Islet precursor cell (in vitro differentiated cells): ENCODE results near the gene PTPRD.

Experiments
- DNase-seq: peaks from one replicate; pipeline ENCODE4 v3.0.0-alpha.2; 2018

PTPRD gene

GRCh38 chr9:9231946-9232345 lies 1380.9 kb downstream of the PTPRD start:
- no peak for DNase-seq

- DNase-seq = no peak
Observed at GRCh38 chr9:9229269-9229668, 1383.5 kb downstream of the PTPRD start.

- no peak for DNase-seq
Observed at GRCh38 chr9:9223175-9223574, 1389.6 kb downstream of the PTPRD start.

GRCh38 chr9:9222730-9223129 lies 1390.1 kb downstream of the PTPRD start:
- no peak for DNase-seq

- no peak for DNase-seq
Observed at GRCh38 chr9:9216934-9217333, 1395.9 kb downstream of the PTPRD start.

- DNase-seq = no peak
Observed at GRCh38 chr9:9215050-9215449, 1397.8 kb downstream of the PTPRD start.

- DNase-seq = no peak
Observed at GRCh38 chr9:9214066-9214465, 1398.7 kb downstream of the PTPRD start.

GRCh38 chr9:9212963-9213362 lies 1399.8 kb downstream of the PTPRD start:
- no peak for DNase-seq

- no peak for DNase-seq
Observed at GRCh38 chr9:9202276-9202675, 1410.5 kb downstream of the PTPRD start.

GRCh38 chr9:9186086-9186485 lies 1426.7 kb downstream of the PTPRD start:
- DNase-seq = no peak

- DNase-seq = no peak
Observed at GRCh38 chr9:9182431-9182830, 1430.4 kb downstream of the PTPRD start.

- no peak for DNase-seq
Observed at GRCh38 chr9:9177081-9177480, 1435.7 kb downstream of the PTPRD start.

GRCh38 chr9:9174358-9174757 lies 1438.4 kb downstream of the PTPRD start:
- no peak for DNase-seq

- DNase-seq = no peak
Observed at GRCh38 chr9:9173264-9173663, 1439.5 kb downstream of the PTPRD start.

- no peak for DNase-seq
Observed at GRCh38 chr9:9170439-9171134, 1442.2 kb downstream of the PTPRD start.

GRCh38 chr9:9142001-9142400 lies 1470.8 kb downstream of the PTPRD start:
- no peak for DNase-seq

GRCh38 chr9:9133526-9133925 lies 1479.3 kb downstream of the PTPRD start:
- no peak for DNase-seq

GRCh38 chr9:9124616-9125015 lies 1488.2 kb downstream of the PTPRD start:
- no peak for DNase-seq

- no peak for DNase-seq
Observed at GRCh38 chr9:9122230-9122875, 1490.4 kb downstream of the PTPRD start.

- DNase-seq = no peak
Observed at GRCh38 chr9:9117866-9118265, 1494.9 kb downstream of the PTPRD start.

GRCh38 chr9:9112001-9112720 lies 1500.6 kb downstream of the PTPRD start:
- DNase-seq = peak; percentile 68

GRCh38 chr9:9108641-9109040 lies 1504.2 kb downstream of the PTPRD start:
- DNase-seq = peak; percentile 95

GRCh38 chr9:9102295-9102694 lies 1510.5 kb downstream of the PTPRD start:
- DNase-seq = no peak

GRCh38 chr9:9100070-9100469 lies 1512.7 kb downstream of the PTPRD start:
- no peak for DNase-seq
